HepG2 (cell line): ENCODE measurements around the gene PPIG. TPM values are rescaled to one million over a fixed set of nuclear protein-coding genes. Genes with fewer than 3 reads are reported as not detected.

ENCODE experiments used
- CBFB ChIP-seq: sonication (generic); formaldehyde crosslinking; IDR thresholded peaks from 2 replicates; pipeline ENCODE4 v1.4.0; 2020; ENCODE audit warnings: missing genetic modification reagents
- MXD4 ChIP-seq: IDR thresholded peaks from 2 replicates; pipeline ENCODE4 v1.6.1; 2016; ENCODE audit warnings: mild to moderate bottlenecking, missing biosample characterization, missing genetic modification reagents
- NONO ChIP-seq, 2 experiments: fragments of 450-650 bp in 1 of 2; sonication (generic) in 1 of 2; formaldehyde crosslinking in 1 of 2; IDR thresholded peaks in 1 of 2; conservative IDR thresholded peaks in 1 of 2; 2 replicates each; pipeline versions ENCODE4 v1.6.1 to v1.8.0; 2017 to 2022; ENCODE audit warnings: mild to moderate bottlenecking in 1 of 2, missing genetic modification reagents in 1 of 2, moderate library complexity in 1 of 2
- REPIN1 ChIP-seq: sonication (generic); formaldehyde crosslinking; IDR thresholded peaks from 2 replicates; pipeline ENCODE4 v1.8.0; 2022; ENCODE audit warnings: missing genetic modification reagents, low read depth, mild to moderate bottlenecking, borderline replicate concordance
- SMAD3 ChIP-seq: sonication (generic); formaldehyde crosslinking; IDR thresholded peaks from 2 replicates; pipeline ENCODE4 v1.4.0; 2020; ENCODE audit warnings: missing genetic modification reagents
- TRAFD1 ChIP-seq: sonication (generic); formaldehyde crosslinking; IDR thresholded peaks from 2 replicates; pipeline ENCODE4 v1.5.1; 2020; ENCODE audit warnings: missing genetic modification reagents, mild to moderate bottlenecking, borderline replicate concordance
- ZNF24 ChIP-seq: fragments of 450-650 bp; IDR thresholded peaks from 2 replicates; pipeline ENCODE4 v1.6.1; 2017; ENCODE audit warnings: antibody characterized with exemption, mild to moderate bottlenecking
- ZNF329 ChIP-seq: sonication (generic); formaldehyde crosslinking; IDR thresholded peaks from 2 replicates; pipeline ENCODE4 v1.9.0; 2021; ENCODE audit warnings: low read depth, mild to moderate bottlenecking, missing genetic modification reagents
- ZNF530 ChIP-seq: sonication (generic); formaldehyde crosslinking; IDR thresholded peaks from 2 replicates; pipeline ENCODE4 v1.5.0; 2020; ENCODE audit warnings: low read depth, mild to moderate bottlenecking, missing genetic modification reagents
- polyA plus RNA-seq, 8 experiments: library from polyadenylated mRNA; depleted of rRNA in 3 of 8; stranded (reverse) in 7 of 8; unstranded in 1 of 8; fragments of >200 nt; fragmentation: Illumina TruSeq in 4 of 8; extraction: Trizol in 4 of 8; gene quantifications; 2 replicates each; pipeline versions ENCODE4 v1.2.1 to v1.2.3, GENCODE V29; 2011 to 2016; ENCODE audit warnings: low read depth in 4 of 8, missing spikeins in 1 of 8, mixed read lengths in 1 of 8; ENCODE audit not compliant: insufficient read depth in 1 of 8
- total RNA-seq, 5 experiments: library from RNA; depleted of rRNA; stranded (reverse); fragments of >200 nt; fragmentation: Illumina TruSeq; extraction: Trizol; gene quantifications; 2 replicates each; pipeline ENCODE4 v1.2.3, GENCODE V29; 2016; ENCODE audit warnings: low read depth in 1 of 5
- TF ChIP-seq, protein P1 (sequence below), 2 experiments: sonication (generic) in 1 of 2; formaldehyde crosslinking in 1 of 2; IDR thresholded peaks; 2 replicates each; pipeline versions ENCODE4 v1.5.1 to v1.6.1; 2011 to 2020; ENCODE audit warnings: borderline replicate concordance in 1 of 2, low read depth in 1 of 2, low read length in 1 of 2, mild to moderate bottlenecking in 1 of 2, missing genetic modification reagents in 1 of 2, moderate library complexity in 1 of 2

Gene PPIG
- total and polyA plus RNA-seq, 2 of the 13 experiments (the other 11 are each of a cell fraction or from before 2014, with no cell fraction given) = 31.3 to 81.0 TPM

DNA sequence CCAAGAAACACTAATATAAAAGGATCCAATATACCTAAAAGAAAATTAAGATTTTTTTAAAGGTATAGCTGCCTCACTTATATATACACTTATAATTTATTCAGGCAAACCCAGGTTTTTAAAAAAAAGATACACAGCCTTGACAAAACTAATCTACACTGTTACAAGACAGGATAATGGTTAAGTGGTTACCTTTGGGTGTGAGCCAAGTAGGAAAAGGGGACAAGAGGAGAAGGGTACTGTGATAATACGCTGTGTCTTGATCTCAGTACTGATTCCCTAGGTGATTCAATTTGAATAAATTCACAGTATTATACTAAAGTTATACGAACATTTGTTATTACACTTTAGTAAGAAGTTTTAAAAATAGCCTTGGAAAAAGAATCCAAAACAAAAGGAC lies 44.0 kb upstream of the PPIG start (continued):
- TF ChIP-seq, protein P1, sequence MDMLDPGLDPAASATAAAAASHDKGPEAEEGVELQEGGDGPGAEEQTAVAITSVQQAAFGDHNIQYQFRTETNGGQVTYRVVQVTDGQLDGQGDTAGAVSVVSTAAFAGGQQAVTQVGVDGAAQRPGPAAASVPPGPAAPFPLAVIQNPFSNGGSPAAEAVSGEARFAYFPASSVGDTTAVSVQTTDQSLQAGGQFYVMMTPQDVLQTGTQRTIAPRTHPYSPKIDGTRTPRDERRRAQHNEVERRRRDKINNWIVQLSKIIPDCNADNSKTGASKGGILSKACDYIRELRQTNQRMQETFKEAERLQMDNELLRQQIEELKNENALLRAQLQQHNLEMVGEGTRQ (IDR thresholded peaks at IDR 0.05; ENCODE audit: low read depth, low read length) = no peak
- TF ChIP-seq, protein P1 (CRISPR knock-in tag; IDR thresholded peaks at IDR 0.05; ENCODE audit: borderline replicate concordance) = no peak
- no peak for TF ChIP-seq NONO (IDR thresholded peaks at IDR 0.05)
- no peak for TF ChIP-seq NONO (CRISPR knock-in tag; conservative IDR thresholded peaks at IDR 0.05)
- TF ChIP-seq ZNF24 = no peak
- no peak for TF ChIP-seq TRAFD1
- TF ChIP-seq ZNF530 = no peak
- TF ChIP-seq ZNF329 (CRISPR knock-in tag) = no peak
- no peak for TF ChIP-seq REPIN1 (CRISPR knock-in tag)
- no peak for TF ChIP-seq MXD4
- TF ChIP-seq SMAD3 (CRISPR knock-in tag) = no peak
- TF ChIP-seq CBFB (CRISPR knock-in tag) = no peak
